Common myeloid progenitor, CD34-positive (primary cell): ENCODE results near the gene CYB5D1.

Experiments used
- CTCF ChIA-PET: fragments of 350-600 bp; sonication (Branson Sonifier 250); formaldehyde crosslinking; loops from one replicate; lab custom pipeline; 2021; ENCODE audit warnings: antibody characterized with exemption; lab: Charles Lee
- POLR2A ChIA-PET: fragments of 350-600 bp; sonication (Branson Sonifier 250); formaldehyde crosslinking; loops from one replicate; lab custom pipeline; 2021; ENCODE audit warnings: antibody characterized with exemption; lab: Charles Lee
- DNase-seq, 3 donors: peaks; one replicate each; pipeline versions ENCODE4 v3.0.0 to v3.0.0-alpha.2; 2013
- H3K27ac ChIP-seq, 2 experiments: 1 replicate in 1 of 2; 2 replicates in 1 of 2; pipeline ENCODE4 v1.7.0; 2013; ENCODE audit warnings: inconsistent platforms in 2 of 2, low read length in 2 of 2, mild to moderate bottlenecking in 2 of 2, low read depth in 1 of 2, moderate library complexity in 1 of 2; ENCODE audit not compliant: severe bottlenecking in 2 of 2, insufficient read depth in 1 of 2, poor library complexity in 1 of 2
- H3K27me3 ChIP-seq, 5 experiments: replicated peaks in 2 of 5; 1 replicate in 3 of 5; 2 replicates in 2 of 5; pipeline versions ENCODE4 v1.6.1 to v1.7.0; 2013; ENCODE audit warnings: low read length in 4 of 5, mild to moderate bottlenecking in 2 of 5, moderate library complexity in 2 of 5, inconsistent platforms in 1 of 5; ENCODE audit not compliant: insufficient read depth in 5 of 5, control insufficient read depth in 4 of 5
- H3K36me3 ChIP-seq, 4 experiments: 1 replicate in 2 of 4; 2 replicates in 2 of 4; pipeline versions ENCODE4 v1.6.1 to v1.7.0; 2013; ENCODE audit warnings: low read length in 3 of 4, control low read depth in 1 of 4, mild to moderate bottlenecking in 1 of 4; ENCODE audit not compliant: control insufficient read depth in 4 of 4, insufficient read depth in 4 of 4
- H3K4me1 ChIP-seq, 4 experiments: 1 replicate in 3 of 4; 2 replicates in 1 of 4; pipeline versions ENCODE4 v1.6.1 to v1.7.1; 2013; ENCODE audit warnings: low read length in 3 of 4, mild to moderate bottlenecking in 3 of 4, control low read depth in 1 of 4, inconsistent platforms in 1 of 4, moderate library complexity in 1 of 4; ENCODE audit not compliant: control insufficient read depth in 4 of 4, insufficient read depth in 4 of 4; ENCODE audit errors: control extremely low read depth in 1 of 4
- H3K4me3 ChIP-seq, 7 experiments: 1 replicate in 4 of 7; 2 replicates in 3 of 7; pipeline versions ENCODE4 v1.5.1 to v1.7.0; 2013; ENCODE audit warnings: mild to moderate bottlenecking in 7 of 7, low read length in 6 of 7, moderate library complexity in 6 of 7, inconsistent platforms in 2 of 7, low read depth in 2 of 7, control low read depth in 1 of 7; ENCODE audit not compliant: insufficient read depth in 4 of 7, control insufficient read depth in 1 of 7; ENCODE audit errors: extremely low read depth in 1 of 7
- H3K9me3 ChIP-seq, 5 experiments: 1 replicate in 4 of 5; 2 replicates in 1 of 5; pipeline versions ENCODE4 v1.6.1 to v1.7.1; 2013; ENCODE audit warnings: low read length in 4 of 5, mild to moderate bottlenecking in 2 of 5, inconsistent platforms in 1 of 5, low read depth in 1 of 5, moderate library complexity in 1 of 5; ENCODE audit not compliant: control insufficient read depth in 4 of 5, insufficient read depth in 2 of 5; ENCODE audit errors: control extremely low read depth in 1 of 5
- WGBS: methylation state at CpG from one replicate; pipeline ENCODE4 v1.1.5; 2013; ENCODE audit not compliant: insufficient coverage; 5-methylcytosine and 5-hydroxymethylcytosine counted together

The CYB5D1 gene

GRCh38 chr17:7817643-7817964 is 40.2 kb upstream of the CYB5D1 start:
- no peaks in the 10 kb centered on the region for H3K4me1 ChIP-seq
- WGBS, result 96% methylated on average over 8 of the region's 9 CpGs
- no peaks in the 10 kb centered on the region for H3K36me3 ChIP-seq
- H3K27me3 ChIP-seq, result no peaks in the 10 kb centered on the region
- no peak overlapping the region for H3K27ac ChIP-seq
- no peaks in the 10 kb centered on the region for H3K9me3 ChIP-seq
- H3K4me3 ChIP-seq, result no peak overlapping the region
- POLR2A ChIA-PET, result interaction anchor here (0.7 to 1.0 kb wide), 2 partner anchors 16 to 155 kb away, joined by 3 read pairs; no protein-coding TSS in a partner anchor
- DNase-seq, result no peak
- CTCF ChIA-PET, result interaction anchor here (1.1 to 2.4 kb wide), 4 partner anchors 8 to 80 kb away, joined by 4 to 13 read pairs (median 6); no protein-coding TSS in a partner anchor

- Histone ChIP-seq H3K9me3 (no peaks in the 10 kb centered on the region), H3K4me1 (no peaks in the 10 kb centered on the region), H3K4me3 (no peak overlapping the region), H3K36me3 (no peaks in the 10 kb centered on the region), H3K27ac (no peak overlapping the region), H3K27me3 (no peaks in the 10 kb centered on the region)
- 100% methylated on average over 1 of the region's 10 CpGs for WGBS
- no peak for DNase-seq
- ChIA-PET CTCF (interaction anchor here (2.4 to 3.9 kb wide), 3 partner anchors 15 to 80 kb away, joined by 12 to 29 read pairs (median 13); partner anchors contain the start of gene KDM6B), POLR2A (interaction anchor here (0.6 to 1.0 kb wide), 2 partner anchors 15 to 34 kb away, joined by 3 read pairs; no protein-coding TSS in a partner anchor)
Measured at GRCh38 chr17:7818026-7818425, 39.8 kb upstream of the CYB5D1 start.

- H3K4me1 ChIP-seq, result no peaks in the 10 kb centered on the region
- DNase-seq, result no peak
- no peaks in the 10 kb centered on the region for H3K27me3 ChIP-seq
- ChIA-PET CTCF (interaction anchor here (1.1 to 3.9 kb wide), 4 partner anchors 9 to 79 kb away, joined by 4 to 29 read pairs (median 12); partner anchors contain the start of gene KDM6B), POLR2A (interaction anchor here (1.0 kb wide), 1 partner anchor 14 kb away, joined by 3 read pairs; no protein-coding TSS in a partner anchor)
- WGBS, result 89% methylated on average over 19 of the region's 27 CpGs
- no peak overlapping the region for H3K4me3 ChIP-seq
- no peaks in the 10 kb centered on the region for H3K9me3 ChIP-seq
- no peak overlapping the region for H3K27ac ChIP-seq
- H3K36me3 ChIP-seq, result no peaks in the 10 kb centered on the region
Measured at GRCh38 chr17:7818746-7819645, 38.8 kb upstream of the CYB5D1 start.

- Histone ChIP-seq H3K36me3 (no peaks in the 10 kb centered on the region), H3K27me3 (peaks cover 0 to 2% (median 0%) of the 10 kb centered on the region in 5 experiments), H3K27ac (no peak overlapping the region), H3K4me1 (no peaks in the 10 kb centered on the region), H3K9me3 (no peaks in the 10 kb centered on the region), H3K4me3 (no peak overlapping the region)
- DNase-seq, result no peak
- ChIA-PET POLR2A (no interaction called here), CTCF (interaction anchor here (1.0 to 3.9 kb wide), 8 partner anchors 8 to 81 kb away, joined by 3 to 29 read pairs (median 7); partner anchors contain the start of gene KDM6B)
- 100% methylated on average over 2 of the region's 5 CpGs for WGBS
Measured at GRCh38 chr17:7820231-7820630, 37.6 kb upstream of the CYB5D1 start.

- Histone ChIP-seq H3K9me3 (no peaks in the 10 kb centered on the region), H3K27me3 (peaks cover 0 to 2% (median 0%) of the 10 kb centered on the region in 5 experiments), H3K4me3 (no peak overlapping the region), H3K4me1 (no peaks in the 10 kb centered on the region), H3K36me3 (no peaks in the 10 kb centered on the region), H3K27ac (no peak overlapping the region)
- no peak for DNase-seq
- POLR2A ChIA-PET, result interaction anchor here (0.6 to 1.4 kb wide), 3 partner anchors 21 to 28 kb away, joined by 3 read pairs; no protein-coding TSS in a partner anchor
- 92% methylated on average over 11 of the region's 14 CpGs for WGBS
- CTCF ChIA-PET, result interaction anchor here (0.5 to 4.9 kb wide), 7 partner anchors 11 to 79 kb away, joined by 3 to 34 read pairs (median 5); partner anchors contain the start of genes KDM6B and NAA38
Measured at GRCh38 chr17:7822126-7822525, 35.7 kb upstream of the CYB5D1 start.

- no peak for DNase-seq
- Histone ChIP-seq H3K4me3 (no peak overlapping the region), H3K27ac (no peak overlapping the region), H3K27me3 (peaks cover 0 to 2% (median 0%) of the 10 kb centered on the region in 5 experiments), H3K9me3 (no peaks in the 10 kb centered on the region), H3K36me3 (no peaks in the 10 kb centered on the region), H3K4me1 (no peaks in the 10 kb centered on the region)
- CTCF ChIA-PET, result interaction anchor here (0.5 to 4.9 kb wide), 11 partner anchors 10 to 166 kb away, joined by 3 to 34 read pairs (median 4); partner anchors contain the start of gene KDM6B
- POLR2A ChIA-PET, result interaction anchor here (0.6 kb wide), 1 partner anchor 20 kb away, joined by 3 read pairs; no protein-coding TSS in a partner anchor
- WGBS, result 92% methylated on average over 19 of the region's 20 CpGs
Measured at GRCh38 chr17:7823581-7824001, 34.2 kb upstream of the CYB5D1 start.
